Dedifferentiated amniotic fluid mesenchymal stem cell (primary cell): Measurements from ENCODE around the gene C17orf50.
A peak's percentile ranks its signal among the peaks of the same experiment; 100 is the strongest.

Source experiments
- DNase-seq: peaks from one replicate; pipeline ENCODE4 v3.0.0-alpha.2; 2016; ENCODE audit errors: extremely low spot score

Gene C17orf50

DNA sequence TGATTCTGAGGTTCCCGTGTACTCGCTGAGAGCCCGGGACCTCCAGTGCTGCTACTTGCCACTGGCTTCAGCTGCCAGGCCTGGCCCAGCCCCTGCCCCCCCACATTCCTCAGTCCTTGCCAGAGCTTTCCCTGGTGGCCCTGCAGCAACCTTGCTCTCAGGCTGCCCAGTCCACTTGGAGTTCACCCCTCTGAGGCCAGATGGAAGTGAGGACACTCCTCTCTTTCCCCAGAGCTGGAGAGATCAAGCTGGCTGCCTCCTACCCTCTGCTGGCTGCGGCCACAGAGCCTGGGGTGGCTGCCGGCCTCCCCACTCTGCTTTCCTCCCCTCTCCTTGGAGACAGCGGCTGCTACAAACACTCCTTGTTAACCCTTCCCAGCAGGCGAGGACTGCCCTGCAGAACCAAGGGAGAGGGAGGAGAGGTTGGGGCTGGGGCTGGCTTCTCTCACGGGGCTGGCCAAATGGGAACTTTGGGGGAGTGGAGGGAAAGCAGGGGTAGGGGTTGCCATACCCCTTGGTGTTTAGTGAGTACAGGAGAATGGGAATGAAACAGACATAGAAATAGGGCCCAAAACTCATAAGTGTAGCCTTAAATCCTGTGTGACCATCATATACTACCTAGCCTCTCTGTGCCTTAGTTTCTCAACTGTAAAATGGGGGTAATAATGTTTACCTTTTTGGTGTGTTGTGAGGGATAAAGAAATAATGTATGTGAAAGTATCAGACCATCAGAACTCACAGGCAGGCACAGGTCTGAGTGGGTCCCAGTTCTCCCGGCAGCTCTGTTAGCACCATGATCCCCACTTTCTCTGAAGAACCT, 7.5 kb upstream of the C17orf50 start, which contains the start of gene GAS2L2:
Gene GAS2L2, minus strand, starts transcription at position 295 of the 820 bp plus-strand sequence. CDS start 389 bp downstream, outside the sequence.
- DNase-seq = no peak

DNA sequence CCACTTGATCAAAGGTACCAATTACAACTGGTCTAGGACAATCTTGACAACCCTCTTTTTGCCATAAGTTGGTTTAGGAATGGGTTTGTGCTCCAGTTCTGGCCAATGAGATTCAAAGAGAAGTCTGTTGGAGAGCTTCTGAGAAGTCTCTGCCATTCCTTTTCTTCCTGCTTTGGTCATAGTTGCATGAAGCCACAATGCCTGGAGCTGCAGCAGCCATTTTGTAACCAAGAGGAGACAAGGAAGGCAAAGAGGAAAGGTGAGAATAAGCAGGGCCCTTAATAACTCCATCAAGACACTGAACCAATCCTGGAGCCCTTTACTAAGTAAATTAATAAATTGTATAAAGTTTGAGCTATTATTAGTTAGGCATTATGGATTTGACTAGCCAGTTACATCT, 3.4 kb upstream of the C17orf50 start:
- DNase-seq = no peak

DNA sequence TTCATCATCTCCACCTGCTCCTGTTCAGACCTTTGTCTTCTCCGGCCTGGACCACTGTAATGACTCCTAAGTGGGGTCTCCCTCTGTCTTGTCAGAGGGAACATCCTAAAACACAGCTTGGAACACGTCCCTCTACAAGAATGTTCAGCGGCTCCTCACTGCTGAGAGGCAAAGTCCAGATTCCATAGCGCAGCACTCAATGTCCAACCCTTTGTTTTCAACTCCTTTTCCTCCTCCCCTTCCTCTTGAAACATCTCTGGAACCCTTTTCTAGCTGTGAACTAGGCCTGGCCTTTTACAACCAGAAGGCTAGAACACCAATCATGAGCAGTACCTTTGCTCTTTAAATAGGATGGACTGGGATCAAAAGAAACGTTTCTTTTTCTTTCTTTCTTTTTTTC, 914 bp downstream of the C17orf50 start:
- no peak for DNase-seq

DNA sequence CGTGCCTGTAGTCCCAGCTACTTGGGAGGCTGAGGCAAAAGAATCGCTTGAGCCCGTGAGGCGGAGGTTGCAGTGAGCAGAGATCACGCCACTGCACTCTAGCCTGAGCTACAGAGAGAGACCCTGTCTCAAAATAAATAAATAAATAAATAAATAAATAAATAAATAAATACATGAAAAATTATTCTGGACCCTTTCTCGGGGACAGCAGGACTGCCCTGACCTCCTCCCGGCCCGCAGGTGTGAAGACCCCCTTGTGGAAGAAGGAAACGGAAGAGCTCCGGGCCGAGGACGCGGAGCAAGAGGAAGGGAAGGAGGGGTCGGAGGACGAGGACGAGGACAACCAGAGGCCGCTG, 3.1 kb downstream of the C17orf50 start:
- DNase-seq = no peak

DNA sequence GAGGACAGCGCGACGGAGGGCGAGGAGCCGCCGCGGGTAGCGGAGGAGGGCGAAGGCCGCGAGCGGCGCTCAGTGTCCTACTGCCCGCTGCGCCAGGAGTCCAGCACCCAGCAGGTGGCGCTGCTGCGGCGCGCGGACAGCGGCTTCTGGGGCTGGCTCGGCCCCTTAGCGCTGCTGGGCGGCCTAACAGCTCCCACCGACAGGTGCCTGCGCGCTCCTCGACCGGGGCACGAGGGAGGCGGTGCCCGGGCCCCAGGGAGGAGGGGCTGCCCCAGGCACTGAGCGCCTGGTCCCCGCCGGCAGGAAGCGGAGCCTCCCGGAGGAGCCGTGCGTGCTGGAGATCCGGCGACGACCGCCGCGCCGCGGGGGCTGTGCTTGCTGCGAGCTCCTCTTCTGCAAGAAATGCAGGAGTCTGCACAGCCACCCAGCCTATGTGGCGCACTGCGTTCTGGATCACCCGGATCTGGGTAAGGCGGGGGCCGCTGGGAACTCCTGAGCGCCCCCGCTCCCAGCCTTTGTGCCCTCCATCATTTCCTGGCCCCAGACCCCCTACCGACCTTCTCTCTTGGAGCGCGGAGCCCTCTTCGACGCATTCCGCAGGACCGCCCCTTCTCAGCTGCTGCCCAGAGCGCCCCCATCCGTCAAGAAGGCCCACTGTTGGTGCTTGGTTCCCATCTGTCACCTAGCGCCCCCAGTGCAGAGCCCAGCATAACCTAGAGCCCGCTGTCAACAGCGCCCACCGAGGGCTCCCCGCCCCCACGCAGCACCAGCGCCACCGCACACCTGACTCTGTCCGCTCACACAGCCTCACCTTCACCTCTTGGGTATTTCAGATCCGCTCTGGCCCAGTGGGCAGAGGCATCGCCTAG, 3.7 kb downstream of the C17orf50 start:
- DNase-seq = peak; percentile 47

DNA sequence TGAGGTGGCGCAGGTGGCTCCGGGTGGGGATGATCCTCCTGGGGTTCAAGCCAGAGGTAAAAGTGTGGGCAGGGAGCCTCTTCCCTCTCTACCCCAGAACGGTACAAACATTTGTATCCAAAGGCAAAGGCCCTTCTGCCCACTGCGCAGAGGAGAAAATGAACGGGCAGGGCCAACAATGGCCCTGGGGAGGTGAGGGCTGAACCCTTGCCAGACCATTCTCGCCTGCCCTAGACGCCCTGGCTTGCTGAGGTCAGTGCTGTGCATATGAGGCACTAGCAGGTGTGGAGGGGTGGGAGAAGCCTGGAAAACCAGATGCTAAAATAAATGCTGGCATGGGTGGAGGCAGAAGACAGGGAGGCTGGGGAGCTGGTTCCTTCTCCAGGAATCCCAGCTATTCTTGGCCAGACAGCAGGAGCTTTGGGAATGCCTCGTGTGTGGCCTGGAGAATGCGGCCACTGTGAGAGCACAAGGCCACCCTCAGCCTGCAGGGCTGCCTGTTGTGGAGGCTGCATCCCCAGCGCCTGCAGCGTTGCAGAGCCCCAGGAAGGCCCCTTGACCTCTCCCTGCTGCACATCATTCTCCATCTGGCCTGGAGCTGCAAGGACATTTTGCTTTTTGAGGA, 4.5 kb downstream of the C17orf50 start:
- DNase-seq = no peak

DNA sequence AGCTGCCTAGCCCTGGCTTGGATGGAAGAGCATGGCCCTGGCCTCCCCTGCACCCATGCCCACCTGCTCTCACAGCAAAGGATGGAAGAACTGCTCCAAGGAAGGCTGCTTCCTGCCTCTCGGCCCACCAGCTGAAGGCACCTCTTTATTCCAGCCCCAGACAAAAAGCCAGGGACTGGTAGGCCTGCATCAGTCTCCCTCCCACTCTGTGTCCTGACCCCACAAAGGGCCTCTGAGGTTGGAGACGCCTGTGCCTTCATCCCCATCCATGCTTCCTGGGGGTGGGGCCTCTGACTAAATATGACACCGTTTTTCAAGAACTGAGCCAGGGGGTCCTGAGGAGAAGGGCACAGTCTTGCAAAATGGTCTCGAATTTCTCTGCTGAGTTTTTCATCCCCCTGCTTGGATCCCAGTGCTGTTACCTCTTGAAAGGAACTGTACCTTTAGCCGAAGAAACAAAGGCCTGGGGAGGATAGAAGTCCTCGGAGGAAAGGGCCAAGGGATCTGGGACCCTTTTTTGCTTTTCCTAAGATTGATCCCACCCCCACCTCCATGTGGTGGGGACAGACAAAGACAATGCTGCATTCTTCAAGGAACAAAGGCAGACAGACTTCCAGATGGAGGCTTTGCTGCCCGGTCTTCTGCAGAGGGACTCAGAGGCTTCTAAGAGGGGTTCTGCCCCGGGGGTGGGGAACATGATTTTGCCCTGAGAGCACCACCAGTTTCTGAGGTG, 5.2 kb downstream of the C17orf50 start:
- no peak for DNase-seq

DNA sequence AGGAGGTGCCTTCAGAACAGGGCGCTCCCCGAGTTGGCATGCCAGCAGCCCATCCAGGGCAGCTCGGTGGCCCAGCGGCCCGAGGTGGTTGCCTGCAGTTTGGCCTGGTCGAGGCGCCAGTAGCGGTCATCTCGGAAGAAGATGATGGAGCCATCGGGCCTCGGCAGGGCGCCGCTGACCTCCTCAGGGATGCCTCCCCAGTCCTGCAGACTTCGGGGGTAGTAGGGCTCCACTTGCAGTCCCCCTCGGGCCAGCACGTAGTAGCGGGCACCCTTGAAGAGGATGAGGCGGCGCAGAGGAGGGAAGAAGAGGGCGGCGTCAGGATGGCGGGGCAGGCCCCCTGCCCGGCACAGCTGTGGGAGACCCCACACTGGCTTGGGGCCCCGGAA, 5.8 kb downstream of the C17orf50 start:
- no peak for DNase-seq

DNA sequence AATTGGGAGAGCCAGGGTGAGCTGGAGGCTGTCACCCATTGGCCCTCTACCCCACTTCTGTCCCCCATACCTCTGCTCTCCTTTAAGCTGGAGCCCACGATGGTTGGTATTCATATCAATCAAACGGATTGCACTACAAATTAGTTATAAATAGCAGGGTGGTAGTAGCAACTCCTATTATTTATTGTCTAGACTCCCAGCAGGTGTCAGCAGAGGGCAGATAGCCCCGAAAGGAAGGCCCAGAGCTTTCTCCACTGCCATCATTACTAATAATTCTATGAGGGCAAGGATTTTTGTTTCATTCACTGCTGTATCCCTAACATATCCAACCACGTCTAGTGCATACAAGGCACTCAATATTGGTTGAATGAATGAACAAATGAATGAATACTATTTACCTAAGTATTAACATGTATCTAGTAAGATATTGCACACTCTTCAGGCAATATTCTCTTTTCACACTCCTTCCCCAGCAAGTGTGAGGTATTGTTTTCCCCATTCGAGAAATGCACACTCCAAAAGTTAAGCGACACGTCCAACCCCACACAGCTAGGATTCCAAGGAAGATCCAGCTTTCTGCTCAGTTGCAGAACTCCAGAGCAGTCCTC, 6.3 kb downstream of the C17orf50 start:
- DNase-seq = peak; percentile 53

DNA sequence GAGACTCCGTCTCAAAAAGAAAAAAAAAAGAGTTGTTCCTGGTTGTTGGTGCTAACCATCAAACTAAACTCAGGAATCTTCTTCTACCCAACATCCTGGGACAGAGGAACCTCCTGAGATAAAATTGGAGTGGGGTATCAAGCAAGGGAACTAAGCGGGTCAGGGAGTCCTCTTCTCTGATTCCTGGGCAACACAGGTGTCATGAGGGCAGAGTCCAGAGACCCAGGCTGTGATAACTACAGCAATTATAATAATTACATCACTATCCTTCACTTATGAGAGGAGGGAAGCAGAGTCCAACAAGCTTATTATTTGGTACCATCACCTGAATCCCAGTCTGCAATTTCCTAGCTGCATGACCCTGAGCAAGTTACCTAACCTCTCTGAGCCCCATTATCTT, 8.1 kb downstream of the C17orf50 start:
- DNase-seq = no peak

DNA sequence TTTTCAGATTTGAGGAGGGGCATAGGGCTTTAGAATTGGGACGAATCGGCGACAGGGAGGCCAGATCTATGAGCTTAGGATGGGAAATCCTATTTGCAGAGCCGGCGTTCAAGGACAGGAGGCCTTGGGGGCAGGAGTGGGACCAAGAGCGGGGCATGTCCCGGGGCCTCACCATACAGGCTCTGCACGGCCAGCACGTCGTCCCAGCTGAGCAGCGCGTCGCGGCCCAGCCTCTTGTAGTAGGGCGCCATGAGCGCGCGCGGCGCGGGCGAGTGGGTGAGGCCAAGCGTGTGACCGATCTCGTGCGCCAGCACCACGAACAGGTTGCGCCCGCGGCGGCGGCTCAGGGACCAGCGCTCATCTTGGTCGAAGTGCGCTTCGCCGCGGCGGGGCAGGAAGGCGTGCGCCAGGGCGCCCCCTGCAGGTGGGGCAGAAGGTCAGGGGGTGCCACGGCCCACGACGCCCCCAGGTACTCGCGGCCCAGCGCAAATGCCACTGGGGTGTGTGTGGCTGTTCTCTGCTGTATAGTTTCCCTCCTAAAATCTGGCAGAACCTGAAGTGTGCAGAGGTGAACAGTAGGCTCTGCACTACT, 9.3 kb downstream of the C17orf50 start:
- DNase-seq = no peak

DNA sequence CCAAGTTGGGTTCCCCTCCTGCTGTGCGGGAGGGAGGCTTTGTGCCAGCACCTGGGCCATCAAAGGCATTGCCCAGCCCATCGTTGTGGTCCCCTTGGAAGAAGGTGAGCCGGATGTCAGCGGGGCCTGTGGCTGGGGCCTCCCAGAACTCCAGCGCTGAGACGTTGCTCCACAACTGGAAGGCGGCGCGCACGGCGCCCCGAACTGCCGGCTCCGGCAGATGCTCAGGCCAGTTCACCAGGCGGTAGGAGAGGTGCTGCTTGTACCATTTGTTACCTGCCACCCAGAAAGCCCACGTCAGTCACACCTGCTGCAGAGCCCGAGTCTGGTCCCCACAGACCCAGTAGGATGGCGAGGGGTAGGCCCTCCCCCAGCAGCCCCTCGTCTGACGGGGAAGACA, 12.4 kb downstream of the C17orf50 start:
- DNase-seq = no peak

DNA sequence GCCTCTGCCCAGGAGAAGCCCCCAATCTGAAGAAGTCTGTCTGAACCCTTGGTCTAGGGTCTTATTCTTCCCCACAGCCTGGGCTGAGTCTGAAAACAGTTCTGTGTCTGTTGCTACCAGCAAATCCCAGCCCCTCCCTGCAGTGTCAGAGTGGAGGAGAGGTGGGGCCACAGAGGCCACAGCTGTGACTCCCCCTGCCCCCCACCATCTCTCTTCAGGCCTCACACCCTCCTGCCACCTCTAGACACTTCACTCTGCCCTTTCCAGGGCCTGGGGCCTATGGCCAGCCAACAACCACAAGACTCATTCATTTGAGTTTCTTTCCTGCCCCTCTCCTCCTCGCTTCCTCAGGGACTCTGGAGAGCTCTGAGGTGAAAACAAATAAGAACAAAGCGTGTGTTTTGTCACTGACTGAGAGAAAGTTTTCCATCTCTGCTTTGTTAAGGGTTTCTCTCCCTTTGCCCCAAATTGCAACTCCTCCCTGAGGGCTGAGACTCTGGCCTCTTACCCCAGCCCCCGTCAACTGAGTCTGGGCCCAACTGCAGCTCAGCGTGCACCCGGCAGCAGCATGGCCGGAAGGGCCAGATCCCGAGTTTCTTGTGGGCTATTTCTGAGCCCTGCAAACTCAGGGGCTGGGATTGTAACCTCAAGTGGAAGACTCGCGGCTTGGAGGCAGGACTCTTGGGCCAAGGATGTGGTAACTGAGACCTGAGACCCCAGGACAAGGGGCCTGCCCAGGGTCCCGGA, 13.2 kb downstream of the C17orf50 start:
- no peak for DNase-seq

DNA sequence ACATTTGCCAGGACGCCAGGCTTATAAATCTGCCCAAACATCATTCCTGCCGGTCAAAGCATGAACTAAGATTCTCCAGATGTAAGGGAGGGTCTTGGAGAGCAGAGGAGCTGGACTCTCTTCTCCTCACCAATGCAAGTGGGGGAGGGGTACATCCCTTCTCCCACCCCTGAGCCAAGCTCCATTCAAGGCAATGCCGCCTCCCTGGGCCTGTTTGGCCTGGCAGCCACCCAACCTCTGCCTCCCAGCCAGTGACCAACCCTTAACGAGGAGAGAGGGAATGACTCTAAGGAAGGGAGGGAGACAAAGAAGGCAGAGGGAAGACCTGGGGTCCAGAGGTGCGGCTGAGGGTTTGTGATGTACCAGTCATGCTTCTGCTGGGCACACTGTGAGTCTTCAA, 13.8 kb downstream of the C17orf50 start:
- DNase-seq = peak; percentile 28

DNA sequence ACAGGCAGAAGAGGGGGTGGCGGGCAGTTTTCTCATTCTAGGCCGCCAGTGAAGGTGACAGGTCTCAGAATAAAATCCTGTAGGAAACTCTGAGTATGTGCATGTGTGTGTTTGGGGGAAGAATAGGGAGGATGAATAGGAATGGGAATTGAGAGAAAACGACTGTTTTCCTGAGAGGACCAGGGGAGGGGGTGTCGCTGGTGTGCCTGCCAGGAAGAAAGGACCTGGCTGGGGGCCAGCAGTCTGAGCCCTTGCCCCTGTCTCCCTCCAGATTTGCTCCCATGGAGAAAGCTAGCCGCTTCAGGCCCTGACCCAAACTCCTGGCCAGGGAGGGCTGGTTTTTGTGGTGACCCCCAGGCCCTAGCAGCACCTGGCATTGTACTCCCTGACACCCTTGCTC, 14.4 kb downstream of the C17orf50 start:
- DNase-seq = no peak

DNA sequence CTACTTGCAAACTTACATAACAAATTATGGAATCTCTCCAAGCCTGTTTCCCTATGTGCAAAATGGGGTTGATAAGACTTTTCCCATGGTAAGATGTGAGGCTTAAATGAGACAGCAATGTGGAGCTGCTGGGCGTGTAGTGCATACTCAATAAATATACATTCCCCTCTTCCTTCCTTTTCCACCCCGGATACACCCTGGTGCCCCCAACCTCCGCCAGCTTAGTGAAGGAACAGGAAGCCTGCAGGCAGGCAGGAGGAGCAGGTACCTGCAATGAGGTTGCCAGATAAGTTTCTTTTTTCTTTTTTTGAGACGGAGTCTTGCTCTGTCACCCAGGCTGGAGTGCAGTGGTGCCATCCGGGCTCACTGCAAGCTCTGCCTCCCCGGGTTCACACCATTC, 14.9 kb downstream of the C17orf50 start:
- no peak for DNase-seq

DNA sequence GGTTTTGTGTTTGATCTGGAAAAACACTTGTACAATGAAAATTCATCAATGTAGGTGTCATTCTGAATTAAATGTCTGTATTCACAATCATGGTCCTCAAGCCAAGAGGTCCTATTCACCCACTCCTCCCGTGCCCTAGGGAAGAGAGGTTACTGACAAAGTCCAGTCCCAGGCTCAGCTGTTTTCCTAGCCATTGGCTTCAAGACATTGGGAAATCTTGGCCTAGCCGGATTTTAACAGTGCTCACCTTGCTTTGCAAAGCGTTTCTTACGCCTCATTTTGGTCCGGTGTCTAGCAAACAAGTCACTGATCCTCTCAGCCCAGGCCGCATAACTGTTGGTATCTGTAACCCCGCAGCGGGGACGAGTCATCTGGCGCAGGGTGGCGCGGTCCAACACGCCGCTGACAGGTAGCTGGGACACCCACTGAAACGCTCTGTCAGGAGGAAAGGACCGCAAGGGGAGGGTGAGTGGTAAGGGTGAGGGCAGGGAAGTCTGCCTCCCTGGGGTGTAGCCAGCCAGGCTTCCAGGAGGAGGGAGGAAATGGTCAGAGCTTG, 18.0 kb downstream of the C17orf50 start:
- DNase-seq = no peak

DNA sequence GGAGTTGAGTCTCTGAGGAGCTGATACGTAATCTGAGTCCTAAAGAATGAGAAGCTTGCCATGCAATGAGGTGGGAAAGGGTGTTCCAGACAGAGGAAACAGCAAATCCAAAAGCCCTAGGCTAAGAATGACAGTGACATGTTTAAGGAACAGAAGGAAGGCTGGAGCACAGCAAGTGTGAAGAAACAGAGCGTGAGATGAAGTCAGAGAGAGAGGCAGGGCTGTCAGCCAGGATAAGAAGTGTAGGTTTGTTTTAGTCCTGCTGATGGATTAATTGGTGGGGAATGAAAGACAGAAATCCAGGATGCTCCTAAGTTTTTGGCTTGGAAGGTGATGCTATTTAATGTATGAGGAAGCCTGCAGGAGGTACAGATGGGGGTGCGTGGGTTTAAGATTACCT, 20.3 kb downstream of the C17orf50 start:
- no peak for DNase-seq

DNA sequence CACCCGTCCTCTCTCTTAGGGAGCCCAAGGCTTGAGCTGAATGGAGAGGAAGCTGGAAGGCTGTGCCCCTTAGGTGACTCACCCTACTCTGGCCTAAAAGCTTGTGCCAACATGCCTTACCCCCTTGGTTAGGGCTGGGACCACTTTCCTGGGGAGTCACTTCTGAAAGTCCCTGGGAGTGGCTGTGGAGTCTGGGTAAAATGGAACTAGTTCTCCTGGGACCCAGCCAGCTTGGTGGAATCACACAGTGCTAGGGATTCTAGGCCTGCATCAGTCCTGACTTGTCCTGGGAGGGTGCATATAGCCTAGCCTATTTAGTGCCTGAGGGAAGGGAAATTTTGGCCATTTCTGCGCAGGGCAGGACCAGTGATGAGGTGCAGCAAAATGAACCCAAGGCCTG, 24.2 kb downstream of the C17orf50 start:
- DNase-seq = no peak

DNA sequence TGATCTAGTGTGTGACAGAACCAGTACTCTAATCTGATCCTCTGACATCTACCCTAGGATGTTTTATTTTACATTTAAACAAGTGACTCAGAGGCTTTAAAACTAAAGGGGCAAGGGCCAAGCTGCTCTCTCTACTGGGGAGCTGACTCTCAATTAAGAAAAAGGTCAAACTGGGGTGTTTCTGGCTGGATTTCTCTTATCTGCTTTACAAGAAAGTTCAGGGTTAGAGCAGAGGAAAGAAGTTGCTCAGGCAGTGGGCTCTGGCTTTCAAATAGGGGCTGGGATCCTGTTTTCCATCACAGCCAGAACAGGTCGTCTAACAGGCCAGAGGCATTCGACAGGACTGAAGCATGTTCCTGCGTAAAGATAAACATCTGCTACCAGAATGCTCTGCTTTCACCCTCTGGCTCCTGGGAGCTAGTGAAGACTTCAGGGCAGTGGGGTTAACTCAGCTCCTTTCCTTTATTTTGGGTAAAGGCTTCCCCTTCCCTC, 26.3 kb downstream of the C17orf50 start:
- no peak for DNase-seq
